Panc1 (cell line): Measurements from ENCODE around the gene NPNT.

Source experiments
- CTCF ChIP-seq: fragments of 450-650 bp; IDR thresholded peaks from 2 replicates; pipeline ENCODE4 v1.5.1; 2017; ENCODE audit warnings: mild to moderate bottlenecking
- POLR2AphosphoS5 ChIP-seq: IDR thresholded peaks from 2 replicates; pipeline ENCODE4 v1.6.1; 2012; ENCODE audit warnings: mild to moderate bottlenecking, low read depth, low read length, moderate library complexity
- REST ChIP-seq, 2 experiments: IDR thresholded peaks; 2 replicates each; pipeline ENCODE4 v1.6.1; 2011 to 2012; ENCODE audit warnings: low read depth in 2 of 2, control low read depth in 1 of 2, low read length in 1 of 2, mild to moderate bottlenecking in 1 of 2, moderate library complexity in 1 of 2; ENCODE audit not compliant: insufficient read depth in 1 of 2
- SIN3A ChIP-seq: IDR thresholded peaks from 2 replicates; pipeline ENCODE4 v1.6.1; 2012; ENCODE audit warnings: low read depth, mild to moderate bottlenecking, low read length, moderate library complexity, borderline replicate concordance; ENCODE audit not compliant: insufficient read depth

GRCh38 chr4:105871997-105872396 lies 23.3 kb upstream of the NPNT start:
- no peak for TF ChIP-seq SIN3A
- no peak for TF ChIP-seq CTCF
- no peak for TF ChIP-seq POLR2AphosphoS5
- no peak for TF ChIP-seq REST (IDR thresholded peaks at IDR 0.05; ENCODE audit: insufficient read depth in 1 of 2, low read depth in 2 of 2, low read length in 1 of 2)
